GM12872 (cell line): ENCODE measurements around the gene CDH4.

Experiments used
- TF ChIP-seq, protein P1 (sequence below): IDR thresholded peaks from 3 replicates; pipeline ENCODE4 v1.5.1; 2011; ENCODE audit warnings: low read depth, mild to moderate bottlenecking, low read length, moderate library complexity; ENCODE audit not compliant: insufficient read depth

The CDH4 gene

DNA sequence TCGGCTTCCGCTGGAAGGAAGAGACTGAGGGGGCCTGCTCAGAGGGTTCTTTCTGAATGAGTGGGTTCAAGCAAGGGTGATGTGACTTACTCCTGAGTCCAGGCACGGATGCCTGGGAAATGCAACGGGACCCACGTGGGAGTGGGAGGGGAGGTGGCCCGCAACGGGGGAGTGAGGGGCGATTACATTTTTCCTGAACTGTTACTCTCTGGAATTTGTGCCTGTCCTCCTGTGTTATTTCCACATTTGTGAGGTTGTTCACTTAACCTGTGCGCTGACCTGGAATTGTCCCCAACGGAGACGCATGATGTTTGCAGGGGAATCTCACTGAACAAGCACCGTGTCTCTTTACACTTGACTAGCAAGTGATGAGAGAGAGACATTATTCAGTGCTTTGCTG, 209.4 kb downstream of the CDH4 start:
- TF ChIP-seq, protein P1, sequence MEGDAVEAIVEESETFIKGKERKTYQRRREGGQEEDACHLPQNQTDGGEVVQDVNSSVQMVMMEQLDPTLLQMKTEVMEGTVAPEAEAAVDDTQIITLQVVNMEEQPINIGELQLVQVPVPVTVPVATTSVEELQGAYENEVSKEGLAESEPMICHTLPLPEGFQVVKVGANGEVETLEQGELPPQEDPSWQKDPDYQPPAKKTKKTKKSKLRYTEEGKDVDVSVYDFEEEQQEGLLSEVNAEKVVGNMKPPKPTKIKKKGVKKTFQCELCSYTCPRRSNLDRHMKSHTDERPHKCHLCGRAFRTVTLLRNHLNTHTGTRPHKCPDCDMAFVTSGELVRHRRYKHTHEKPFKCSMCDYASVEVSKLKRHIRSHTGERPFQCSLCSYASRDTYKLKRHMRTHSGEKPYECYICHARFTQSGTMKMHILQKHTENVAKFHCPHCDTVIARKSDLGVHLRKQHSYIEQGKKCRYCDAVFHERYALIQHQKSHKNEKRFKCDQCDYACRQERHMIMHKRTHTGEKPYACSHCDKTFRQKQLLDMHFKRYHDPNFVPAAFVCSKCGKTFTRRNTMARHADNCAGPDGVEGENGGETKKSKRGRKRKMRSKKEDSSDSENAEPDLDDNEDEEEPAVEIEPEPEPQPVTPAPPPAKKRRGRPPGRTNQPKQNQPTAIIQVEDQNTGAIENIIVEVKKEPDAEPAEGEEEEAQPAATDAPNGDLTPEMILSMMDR: no peak

DNA sequence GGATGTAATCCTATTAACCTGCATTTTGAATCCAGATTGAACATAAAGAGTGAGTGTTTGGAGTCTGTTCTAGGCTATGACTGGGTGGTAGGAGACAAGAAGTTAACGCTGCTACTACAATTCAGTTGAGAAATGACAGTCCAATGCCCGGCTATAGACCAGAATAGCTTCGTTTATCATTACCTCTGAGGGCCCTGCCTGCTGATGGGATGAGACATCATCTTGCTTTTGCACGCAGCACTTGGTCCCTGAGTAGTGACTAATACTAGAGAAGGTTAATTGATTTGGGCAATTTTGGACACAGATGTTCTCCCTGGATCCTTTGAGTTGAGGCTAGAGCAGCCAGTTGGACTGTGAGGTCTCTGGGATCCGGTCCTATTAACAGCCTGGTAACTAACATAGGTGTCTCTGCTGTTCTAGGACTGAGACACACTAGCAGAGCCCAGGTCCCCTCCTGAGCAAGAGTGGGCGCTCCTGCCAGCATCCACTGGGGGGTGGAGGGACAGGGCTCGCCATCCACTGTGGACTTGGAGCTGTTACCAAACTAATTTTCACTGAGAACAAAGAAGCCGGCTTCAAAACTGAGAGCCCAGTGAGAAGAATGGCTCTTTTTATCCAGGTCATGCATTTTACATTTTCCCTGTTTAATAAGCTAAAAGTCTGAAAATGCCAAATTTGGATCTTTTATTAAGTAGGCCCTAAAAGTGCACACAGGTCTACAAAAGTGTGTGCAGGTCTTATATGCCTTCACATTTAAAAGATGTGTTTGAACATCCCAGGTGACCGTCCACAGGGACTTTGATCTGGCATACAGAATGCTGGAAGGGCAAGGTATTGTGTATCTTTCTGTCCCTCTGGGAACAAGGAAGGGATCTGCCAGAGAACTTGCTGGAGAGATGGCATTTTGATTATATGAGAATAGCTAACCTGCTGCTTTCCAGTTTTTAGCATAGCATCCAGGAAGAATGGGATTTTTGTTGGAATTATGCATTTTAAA, 212.5 kb downstream of the CDH4 start:
- TF ChIP-seq, protein P1: no peak

DNA sequence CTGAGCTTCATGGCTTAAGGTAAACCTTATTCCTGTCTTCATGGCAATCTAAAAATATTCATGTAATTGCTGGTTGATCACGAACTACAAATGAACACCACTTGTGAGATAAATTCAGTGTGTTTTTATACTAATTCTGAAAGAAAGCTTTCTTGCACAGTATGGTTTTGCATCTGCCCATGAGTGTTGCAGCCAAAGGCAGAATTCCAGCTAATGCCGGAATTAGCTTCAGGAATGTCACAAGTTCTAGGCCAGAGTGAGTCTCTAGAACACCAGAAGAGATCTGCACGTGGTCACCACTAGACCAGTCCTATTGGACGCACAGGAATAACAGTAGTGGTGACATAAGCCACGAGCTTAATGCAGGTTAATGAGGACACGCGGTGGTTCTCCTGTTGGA, 223.7 kb downstream of the CDH4 start:
- TF ChIP-seq, protein P1: no peak

DNA sequence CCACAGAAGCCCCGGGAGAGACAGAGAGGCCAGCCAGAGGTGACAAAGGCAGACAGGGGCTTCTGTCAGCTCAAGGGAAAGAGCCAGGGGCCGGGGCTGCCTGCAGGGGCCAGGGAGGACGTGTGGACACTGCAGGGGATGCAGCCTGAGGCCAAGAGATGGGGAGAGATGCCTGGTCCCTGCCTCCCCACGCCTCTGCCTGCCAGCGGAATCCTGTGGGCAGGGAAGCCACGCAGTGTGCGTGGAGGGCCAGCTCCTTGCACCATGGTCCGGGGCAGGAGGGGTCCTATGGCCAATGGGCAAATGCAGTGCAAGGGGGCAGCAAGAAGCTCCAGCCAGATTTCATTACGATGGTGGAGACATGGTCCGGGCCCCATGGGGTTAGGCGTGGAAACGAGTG, 224.9 kb downstream of the CDH4 start:
- TF ChIP-seq, protein P1: no peak

DNA sequence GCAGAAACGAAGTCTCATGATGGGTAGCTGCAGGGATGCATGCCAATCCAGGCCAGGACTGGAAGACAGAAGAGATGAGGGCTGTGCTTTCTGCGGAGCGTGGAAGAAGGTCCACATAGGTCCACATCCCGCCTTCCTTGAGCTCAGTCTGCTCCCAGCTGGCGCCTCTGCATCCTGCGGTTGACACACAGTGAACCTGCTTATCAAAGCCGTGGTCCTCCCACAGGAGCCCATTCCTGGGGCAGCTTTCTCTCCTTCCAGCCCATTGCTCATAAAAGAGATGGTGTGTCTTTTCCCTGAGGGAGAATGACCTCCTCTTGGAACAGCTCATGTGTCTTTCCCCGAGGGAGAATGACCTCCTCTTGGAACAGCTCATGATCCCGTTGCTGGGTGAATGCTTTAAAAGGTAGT, 225.4 kb downstream of the CDH4 start:
- TF ChIP-seq, protein P1: no peak

DNA sequence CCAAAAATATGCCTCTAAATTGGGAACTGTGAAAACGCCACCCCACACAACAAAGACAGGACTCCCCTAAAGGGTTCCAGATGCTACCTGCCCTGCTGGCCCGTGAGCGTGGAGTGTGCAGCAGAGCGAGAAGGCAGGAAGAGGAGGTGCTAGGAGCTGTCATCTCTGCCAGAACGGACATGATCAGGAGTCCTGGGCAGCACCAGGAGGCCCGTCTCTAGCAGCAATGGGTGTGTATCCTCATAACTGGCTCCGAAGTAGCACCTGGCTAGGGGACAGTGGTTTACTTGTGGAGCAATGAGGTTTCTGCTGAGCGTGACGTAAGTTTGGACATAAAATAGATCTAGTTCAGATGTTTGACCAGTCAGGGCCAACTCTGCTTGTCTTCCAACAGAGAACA, 226.0 kb downstream of the CDH4 start:
- TF ChIP-seq, protein P1: no peak

DNA sequence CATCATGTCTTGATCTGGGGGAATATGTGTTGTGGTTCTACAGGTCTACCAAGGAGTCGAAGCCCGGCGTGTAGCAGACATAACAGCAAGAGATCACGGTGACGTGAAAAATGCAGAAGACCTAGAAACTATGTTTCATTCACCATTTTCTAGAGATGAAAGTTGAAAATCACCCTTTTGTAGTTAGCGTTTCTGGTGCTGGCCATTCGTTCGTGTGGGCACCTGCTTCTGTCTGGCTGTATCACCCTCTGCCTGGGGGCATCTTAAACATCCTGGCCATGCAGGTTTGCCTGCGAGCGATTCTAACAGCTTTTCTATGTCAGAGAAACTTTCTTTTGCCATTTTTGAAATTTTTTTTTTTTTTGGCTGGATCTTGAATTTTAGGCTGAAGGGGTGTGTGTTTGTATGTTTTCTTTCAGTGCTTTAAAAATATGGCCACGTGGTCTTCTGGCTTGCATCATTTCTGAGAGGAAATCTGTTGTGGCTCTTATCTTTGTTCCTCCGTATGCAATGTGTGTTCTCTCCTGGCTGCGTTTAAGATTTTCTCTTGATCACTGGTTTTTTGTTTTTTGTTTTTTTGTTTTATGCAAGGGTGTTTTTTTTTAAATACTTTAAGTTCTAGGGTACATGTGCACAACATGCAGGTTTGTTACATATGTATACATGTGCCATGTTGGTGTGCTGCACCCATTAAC, 226.7 kb downstream of the CDH4 start:
- TF ChIP-seq, protein P1: no peak
